ENCODE results near the gene PCDHAC2.

DNA sequence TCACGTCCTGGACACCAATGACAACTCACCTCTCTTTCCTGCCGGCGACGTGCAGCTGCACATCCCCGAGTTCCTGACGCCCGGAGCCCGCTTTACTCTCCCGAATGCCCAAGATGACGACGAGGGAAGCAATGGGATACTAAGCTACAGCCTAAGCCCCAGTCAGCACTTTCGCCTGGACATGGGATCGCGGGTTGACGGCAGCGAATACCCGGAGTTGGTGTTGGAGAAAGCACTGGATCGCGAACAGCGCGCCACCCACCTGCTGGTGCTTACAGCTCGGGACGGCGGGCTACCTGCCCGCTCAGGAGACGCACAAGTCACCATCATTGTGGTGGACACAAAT is 39.1 kb upstream of the PCDHAC2 start:
- TF ChIP-seq POLR2AphosphoS5 (IDR thresholded peaks at IDR 0.05): no peak
- TF ChIP-seq, protein P1, sequence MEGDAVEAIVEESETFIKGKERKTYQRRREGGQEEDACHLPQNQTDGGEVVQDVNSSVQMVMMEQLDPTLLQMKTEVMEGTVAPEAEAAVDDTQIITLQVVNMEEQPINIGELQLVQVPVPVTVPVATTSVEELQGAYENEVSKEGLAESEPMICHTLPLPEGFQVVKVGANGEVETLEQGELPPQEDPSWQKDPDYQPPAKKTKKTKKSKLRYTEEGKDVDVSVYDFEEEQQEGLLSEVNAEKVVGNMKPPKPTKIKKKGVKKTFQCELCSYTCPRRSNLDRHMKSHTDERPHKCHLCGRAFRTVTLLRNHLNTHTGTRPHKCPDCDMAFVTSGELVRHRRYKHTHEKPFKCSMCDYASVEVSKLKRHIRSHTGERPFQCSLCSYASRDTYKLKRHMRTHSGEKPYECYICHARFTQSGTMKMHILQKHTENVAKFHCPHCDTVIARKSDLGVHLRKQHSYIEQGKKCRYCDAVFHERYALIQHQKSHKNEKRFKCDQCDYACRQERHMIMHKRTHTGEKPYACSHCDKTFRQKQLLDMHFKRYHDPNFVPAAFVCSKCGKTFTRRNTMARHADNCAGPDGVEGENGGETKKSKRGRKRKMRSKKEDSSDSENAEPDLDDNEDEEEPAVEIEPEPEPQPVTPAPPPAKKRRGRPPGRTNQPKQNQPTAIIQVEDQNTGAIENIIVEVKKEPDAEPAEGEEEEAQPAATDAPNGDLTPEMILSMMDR (IDR thresholded peaks at IDR 0.05): no peak

Measured in breast epithelium (tissue), 3 donors.